HG02852 (cell line): ENCODE results near the gene RTP5.

Source experiments
- ATAC-seq: cut with Tn5 transposase; IDR thresholded peaks from one replicate; pipeline ENCODE4 v1.9.1; 2021; ENCODE audit warnings: mild to moderate bottlenecking, moderate library complexity; ENCODE audit not compliant: unreplicated experiment

RTP5 gene

GRCh38 chr2:241886840-241887447, 17.4 kb downstream of the RTP5 start:
- ATAC-seq: no peak

GRCh38 chr2:241887806-241888522, 18.4 kb downstream of the RTP5 start:
- ATAC-seq: no peak

GRCh38 chr2:241888641-241889040, 19.1 kb downstream of the RTP5 start:
- ATAC-seq: no peak

GRCh38 chr2:241890524-241891235, 21.2 kb downstream of the RTP5 start:
- no peak for ATAC-seq

GRCh38 chr2:241891315-241891987, 21.9 kb downstream of the RTP5 start:
- ATAC-seq: no peak

GRCh38 chr2:241891988-241892298, 22.4 kb downstream of the RTP5 start:
- no peak for ATAC-seq

GRCh38 chr2:241892299-241893137, 23.0 kb downstream of the RTP5 start:
- no peak for ATAC-seq

GRCh38 chr2:241893265-241893664, 23.7 kb downstream of the RTP5 start:
- ATAC-seq: no peak

- ATAC-seq: no peak
These were observed 24.6 kb downstream of the RTP5 start for GRCh38 chr2:241894056-241894641.

- no peak for ATAC-seq
These were observed 25.3 kb downstream of the RTP5 start for GRCh38 chr2:241894681-241895426.

- no peak for ATAC-seq
These were observed 25.8 kb downstream of the RTP5 start for GRCh38 chr2:241895427-241895711.

- ATAC-seq: no peak
These were observed 26.4 kb downstream of the RTP5 start for GRCh38 chr2:241895712-241896641.

GRCh38 chr2:241896746-241897201, 27.2 kb downstream of the RTP5 start:
- no peak for ATAC-seq

GRCh38 chr2:241897231-241897916, 27.8 kb downstream of the RTP5 start:
- ATAC-seq: no peak

GRCh38 chr2:241898463-241899270, 29.1 kb downstream of the RTP5 start:
- ATAC-seq: no peak

- no peak for ATAC-seq
These were observed 30.9 kb downstream of the RTP5 start for GRCh38 chr2:241900251-241901017.

GRCh38 chr2:241901018-241901380, 31.5 kb downstream of the RTP5 start:
- no peak for ATAC-seq
